ENCODE data around the gene PRTN3.
"Not testable (repeated sequence)": the region's sequence is repeated elsewhere in the genome, so short reads cannot be mapped to it uniquely, and the experiment has no call there.

The PRTN3 gene

DNA sequence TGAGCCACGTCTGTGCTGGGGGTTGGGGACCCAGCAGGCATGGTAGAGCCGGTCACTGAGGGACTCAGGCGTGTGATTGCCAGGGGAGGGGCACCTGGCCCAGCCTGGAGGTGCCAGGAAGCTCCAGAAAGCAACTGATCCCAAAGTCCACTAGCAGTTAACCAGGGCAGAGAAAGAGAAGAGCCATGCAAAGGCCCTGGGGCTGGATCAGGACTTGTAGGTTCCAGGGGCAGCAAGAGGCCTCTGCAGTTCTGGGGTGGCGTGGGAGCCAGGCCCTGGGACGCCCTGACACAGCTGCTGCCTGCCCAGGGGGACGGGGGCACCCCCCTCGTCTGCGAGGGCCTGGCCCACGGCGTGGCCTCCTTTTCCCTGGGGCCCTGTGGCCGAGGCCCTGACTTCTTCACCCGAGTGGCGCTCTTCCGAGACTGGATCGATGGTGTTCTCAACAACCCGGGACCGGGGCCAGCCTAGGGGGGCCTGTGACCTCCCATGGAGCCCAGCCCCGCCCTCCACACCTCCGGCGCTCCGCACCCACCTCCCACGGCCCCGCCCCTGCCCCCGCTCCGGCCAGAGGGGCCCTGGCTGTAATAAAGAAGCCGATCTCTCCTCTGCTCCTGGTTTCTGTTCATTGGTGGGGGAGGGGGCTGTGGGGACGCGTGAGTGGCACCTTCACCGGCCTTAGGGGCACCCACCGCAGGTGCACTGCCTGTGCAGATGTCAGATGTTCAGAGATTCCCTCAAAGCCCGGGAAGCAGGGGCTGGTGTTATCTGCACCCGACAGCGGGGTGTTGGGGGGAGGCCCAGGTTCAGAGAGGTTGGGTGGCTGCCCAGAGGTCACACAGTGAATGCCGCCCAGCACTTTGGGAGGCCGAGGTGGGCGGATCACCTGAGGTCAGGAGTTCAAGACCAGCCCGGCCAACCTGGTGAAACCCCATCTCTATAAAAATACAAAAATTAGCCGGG is 9.1 kb upstream of the PRTN3 start:
- H3K27ac ChIP-seq: no peak overlapping the region
- TF ChIP-seq, protein P1, sequence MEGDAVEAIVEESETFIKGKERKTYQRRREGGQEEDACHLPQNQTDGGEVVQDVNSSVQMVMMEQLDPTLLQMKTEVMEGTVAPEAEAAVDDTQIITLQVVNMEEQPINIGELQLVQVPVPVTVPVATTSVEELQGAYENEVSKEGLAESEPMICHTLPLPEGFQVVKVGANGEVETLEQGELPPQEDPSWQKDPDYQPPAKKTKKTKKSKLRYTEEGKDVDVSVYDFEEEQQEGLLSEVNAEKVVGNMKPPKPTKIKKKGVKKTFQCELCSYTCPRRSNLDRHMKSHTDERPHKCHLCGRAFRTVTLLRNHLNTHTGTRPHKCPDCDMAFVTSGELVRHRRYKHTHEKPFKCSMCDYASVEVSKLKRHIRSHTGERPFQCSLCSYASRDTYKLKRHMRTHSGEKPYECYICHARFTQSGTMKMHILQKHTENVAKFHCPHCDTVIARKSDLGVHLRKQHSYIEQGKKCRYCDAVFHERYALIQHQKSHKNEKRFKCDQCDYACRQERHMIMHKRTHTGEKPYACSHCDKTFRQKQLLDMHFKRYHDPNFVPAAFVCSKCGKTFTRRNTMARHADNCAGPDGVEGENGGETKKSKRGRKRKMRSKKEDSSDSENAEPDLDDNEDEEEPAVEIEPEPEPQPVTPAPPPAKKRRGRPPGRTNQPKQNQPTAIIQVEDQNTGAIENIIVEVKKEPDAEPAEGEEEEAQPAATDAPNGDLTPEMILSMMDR (conservative IDR thresholded peaks at IDR 0.05): no peak

DNA sequence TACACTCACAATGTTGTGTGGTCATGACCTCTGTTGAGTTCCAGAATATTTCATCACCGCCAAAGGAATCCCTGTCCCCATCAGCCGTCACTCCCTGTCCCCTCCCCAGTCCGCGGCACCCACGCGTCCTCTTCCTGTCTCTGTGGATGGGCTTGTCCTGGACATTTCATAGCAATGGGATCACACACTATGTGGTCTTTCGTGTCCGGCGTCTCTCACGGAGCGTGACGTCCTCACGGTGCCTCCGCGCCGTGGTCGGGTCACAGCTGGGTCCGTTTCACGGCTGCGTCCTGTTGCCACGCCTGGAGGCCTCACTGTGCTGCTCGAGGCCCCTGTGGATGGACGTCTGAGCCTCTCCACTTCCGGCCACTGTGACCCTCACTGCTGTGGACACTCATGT is 6.6 kb upstream of the PRTN3 start:
- TF ChIP-seq, protein P1 (conservative IDR thresholded peaks at IDR 0.05): no peak
- H3K27ac ChIP-seq: no peak overlapping the region

DNA sequence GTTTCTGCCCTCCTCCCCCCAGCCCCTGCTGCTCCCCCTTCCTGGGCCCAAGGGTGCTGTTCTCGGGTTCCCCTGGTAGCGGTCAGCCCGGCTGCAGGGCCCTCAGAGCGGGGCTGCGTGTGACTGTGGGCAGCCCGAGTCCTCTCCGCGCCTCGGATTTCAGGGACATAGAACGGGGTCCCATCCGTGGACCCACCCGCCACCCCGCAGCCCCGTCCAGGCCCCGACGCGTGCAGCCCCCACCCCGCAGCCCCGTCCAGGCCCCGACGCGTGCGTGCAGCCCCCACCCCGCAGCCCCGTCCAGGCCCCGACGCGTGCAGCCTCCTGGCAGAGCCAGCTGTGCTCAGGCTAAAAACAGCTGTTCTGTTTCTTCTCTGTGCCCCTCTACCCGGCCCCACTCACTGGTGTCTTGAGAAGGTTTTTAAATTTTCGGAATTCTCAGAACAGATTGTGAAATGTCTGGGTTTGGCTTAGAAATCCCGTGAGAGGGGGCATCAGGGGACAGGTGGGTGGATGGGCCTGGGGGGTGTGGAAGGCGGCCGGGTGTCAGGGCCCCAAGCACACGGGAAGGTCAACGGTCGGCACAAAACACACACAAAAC is 5.5 kb upstream of the PRTN3 start:
- TF ChIP-seq, protein P1 (conservative IDR thresholded peaks at IDR 0.05): no peak
- no peak overlapping the region for H3K27ac ChIP-seq

DNA sequence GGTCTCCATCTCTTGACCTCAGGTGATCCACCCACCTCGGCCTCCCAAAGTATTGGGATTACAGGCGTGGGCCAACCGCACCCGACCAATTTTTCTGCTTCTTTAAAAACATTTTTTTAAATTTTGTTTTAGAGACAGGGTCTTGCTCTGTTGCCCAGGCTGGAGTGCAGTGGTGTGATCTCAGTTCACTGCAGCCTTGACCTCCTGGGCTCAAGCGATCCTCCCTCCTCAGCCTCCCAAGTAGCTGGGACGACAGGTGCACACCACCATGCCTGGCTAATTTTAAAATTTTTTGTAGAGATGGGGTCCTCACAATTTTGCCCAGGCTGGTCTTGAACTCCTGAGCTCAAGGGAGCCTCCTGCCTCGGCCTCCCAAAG is 2.0 kb downstream of the PRTN3 start:
- H3K27ac ChIP-seq: not testable (repeated sequence)

DNA sequence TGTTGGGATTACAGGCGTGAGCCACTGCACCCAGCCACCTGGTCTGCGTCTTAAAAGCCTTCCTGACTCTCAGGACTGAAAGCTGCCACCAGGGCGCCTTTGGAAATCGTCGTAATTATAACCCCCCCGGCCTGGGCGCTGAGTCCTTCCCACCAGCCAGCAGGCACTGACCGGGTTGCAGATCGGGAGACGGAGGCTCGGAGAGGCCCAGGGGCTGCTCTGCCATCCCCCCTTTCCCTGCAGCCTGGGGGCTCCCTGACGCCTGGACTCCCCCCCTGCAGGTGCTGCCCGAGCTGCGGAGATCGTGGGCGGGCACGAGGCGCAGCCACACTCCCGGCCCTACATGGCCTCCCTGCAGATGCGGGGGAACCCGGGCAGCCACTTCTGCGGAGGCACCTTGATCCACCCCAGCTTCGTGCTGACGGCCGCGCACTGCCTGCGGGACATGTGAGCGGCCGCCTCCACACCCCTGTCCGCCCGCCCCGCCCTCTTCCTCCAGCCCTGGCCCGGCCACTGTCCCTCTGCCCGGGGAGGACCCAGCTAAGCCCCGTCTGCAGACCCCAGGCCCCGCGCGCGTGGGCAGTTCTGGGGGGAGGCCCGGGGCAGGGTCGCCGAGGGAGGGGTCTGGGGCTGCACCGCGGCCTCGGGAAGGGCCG is 2.5 kb downstream of the PRTN3 start:
- TF ChIP-seq, protein P1 (conservative IDR thresholded peaks at IDR 0.05): peak; percentile 39; the same call in 1 of the 2 replicates
- no peak overlapping the region for H3K27ac ChIP-seq

DNA sequence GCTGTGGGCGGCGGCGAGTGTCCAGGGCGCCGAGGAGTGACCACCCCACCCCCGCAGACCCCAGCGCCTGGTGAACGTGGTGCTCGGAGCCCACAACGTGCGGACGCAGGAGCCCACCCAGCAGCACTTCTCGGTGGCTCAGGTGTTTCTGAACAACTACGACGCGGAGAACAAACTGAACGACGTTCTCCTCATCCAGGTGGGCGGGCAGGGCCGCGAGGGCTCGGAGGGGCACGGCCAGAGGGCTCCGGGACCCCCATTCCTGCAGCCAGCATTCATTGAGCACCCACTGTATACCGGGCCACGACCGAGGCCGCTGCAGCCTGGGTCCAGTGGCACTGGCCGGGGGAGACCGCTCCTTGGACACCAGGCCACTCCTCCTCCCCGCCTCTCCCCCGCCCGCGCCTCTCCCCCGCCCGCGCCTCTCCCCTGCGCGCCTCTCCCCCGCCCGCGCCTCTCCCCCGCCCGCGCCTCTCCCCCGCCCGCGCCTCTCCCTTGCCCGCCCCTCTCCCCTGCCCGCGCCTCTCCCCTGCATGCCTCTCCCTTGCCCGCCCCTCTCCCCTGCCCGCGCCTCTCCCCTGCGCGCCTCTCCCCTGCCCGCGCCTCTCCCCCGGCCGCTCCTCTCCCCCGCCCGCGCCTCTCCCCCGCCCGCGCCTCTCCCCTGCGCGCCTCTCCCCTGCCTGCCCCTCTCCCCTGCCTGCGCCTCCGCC is 3.2 kb downstream of the PRTN3 start:
- no peak overlapping the region for H3K27ac ChIP-seq
- TF ChIP-seq, protein P1 (conservative IDR thresholded peaks at IDR 0.05): no peak

DNA sequence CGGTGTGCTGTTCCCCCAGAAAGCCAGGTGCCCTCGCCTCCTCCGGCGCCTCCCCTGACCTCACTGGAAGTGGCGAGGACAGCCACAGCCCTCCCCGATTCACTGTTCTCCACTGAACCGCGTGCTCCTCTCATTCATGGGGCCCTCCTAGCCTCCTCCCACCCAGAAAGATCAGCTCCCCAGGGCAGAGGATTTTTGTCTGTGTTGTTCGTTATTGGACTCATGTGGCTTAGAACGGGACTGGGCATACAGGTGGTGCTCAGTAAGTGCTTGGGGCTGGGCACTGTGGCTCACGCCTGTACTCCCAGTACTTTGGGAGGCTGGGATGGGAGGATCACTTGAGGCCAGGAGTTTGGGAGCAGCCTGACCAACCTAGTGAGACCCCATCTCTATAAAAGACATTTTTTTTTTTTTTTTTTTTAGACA is 3.8 kb downstream of the PRTN3 start:
- TF ChIP-seq, protein P1 (conservative IDR thresholded peaks at IDR 0.05): no peak
- H3K27ac ChIP-seq: no peak overlapping the region
